Epithelial cell of proximal tubule (primary cell): ENCODE data around the gene LIME1. TPM values are rescaled to one million over a fixed set of nuclear protein-coding genes. Genes with fewer than 3 reads are reported as not detected.

Experiments
- DNase-seq: peaks from one replicate; pipeline ENCODE4 v3.0.0-alpha.2; 2011; ENCODE audit warnings: low read depth
- H3K4me3 ChIP-seq: 2 replicates; pipeline ENCODE4 v1.5.1; 2011; ENCODE audit warnings: low read depth, mild to moderate bottlenecking, low read length
- CTCF ChIP-seq: conservative IDR thresholded peaks from 2 replicates; pipeline ENCODE4 v1.5.1; 2012; ENCODE audit warnings: low read depth, mild to moderate bottlenecking, low read length
- total RNA-seq: library from RNA; depleted of rRNA; stranded (reverse); fragments of >200 nt; gene quantifications from 2 replicates; pipeline ENCODE4 v1.2.3, GENCODE V29; 2015

LIME1 gene
- total RNA-seq, 1 donor from 2014 or later = 19.1 TPM

- TF ChIP-seq CTCF = no peak
- no peak for DNase-seq
- no peak overlapping the region for H3K4me3 ChIP-seq
These were observed 45.4 kb upstream of the LIME1 start for GRCh38 chr20:63690898-63691710.

- H3K4me3 ChIP-seq = no peak overlapping the region
- no peak for TF ChIP-seq CTCF
These were observed 44.6 kb upstream of the LIME1 start for GRCh38 chr20:63691711-63692435.

GRCh38 chr20:63692436-63693082 lies 43.9 kb upstream of the LIME1 start:
- no peak for DNase-seq
- H3K4me3 ChIP-seq = no peak overlapping the region
- no peak for TF ChIP-seq CTCF

More at GRCh38 chr20:63691711-63692435, 44.6 kb upstream of the LIME1 start:
- no peak for DNase-seq

- no peak for TF ChIP-seq CTCF
- H3K4me3 ChIP-seq = no peak overlapping the region
- no peak for DNase-seq
These were observed 43.3 kb upstream of the LIME1 start for GRCh38 chr20:63693083-63693732.

- TF ChIP-seq CTCF = no peak
- no peak overlapping the region for H3K4me3 ChIP-seq
These were observed 42.5 kb upstream of the LIME1 start for GRCh38 chr20:63693733-63694583.

More at GRCh38 chr20:63693733-63694583, 42.5 kb upstream of the LIME1 start:
- no peak for DNase-seq
